ENCODE results near the gene CHST11.

GRCh38 chr12:104452087-104452486 is 4.7 kb upstream of the CHST11 start:
- TF ChIP-seq CTCF (IDR thresholded peaks at IDR 0.05) (no peak), ZFX (IDR thresholded peaks at IDR 0.05; ENCODE audit: borderline replicate concordance) (no peak)

Data from 22Rv1 (cell line).